OCI-LY7 (cell line): ENCODE measurements around the gene CCDC81.

ENCODE experiments used
- EZH2phosphoT487 ChIP-seq: fragments of 200-600 bp; sonication (generic); IDR thresholded peaks from 2 replicates; pipeline ENCODE4 v1.6.1; 2018; ENCODE audit warnings: low read depth, borderline replicate concordance, mild to moderate bottlenecking, mixed run types, antibody characterized with exemption, low read length, moderate library complexity, mixed read lengths
- TF ChIP-seq, protein P1 (sequence below): fragments of 200-600 bp; sonication (generic); conservative IDR thresholded peaks from 2 replicates; pipeline ENCODE4 v1.5.1; 2014; ENCODE audit warnings: mild to moderate bottlenecking, antibody characterized with exemption, low read length, moderate library complexity, mixed read lengths

DNA sequence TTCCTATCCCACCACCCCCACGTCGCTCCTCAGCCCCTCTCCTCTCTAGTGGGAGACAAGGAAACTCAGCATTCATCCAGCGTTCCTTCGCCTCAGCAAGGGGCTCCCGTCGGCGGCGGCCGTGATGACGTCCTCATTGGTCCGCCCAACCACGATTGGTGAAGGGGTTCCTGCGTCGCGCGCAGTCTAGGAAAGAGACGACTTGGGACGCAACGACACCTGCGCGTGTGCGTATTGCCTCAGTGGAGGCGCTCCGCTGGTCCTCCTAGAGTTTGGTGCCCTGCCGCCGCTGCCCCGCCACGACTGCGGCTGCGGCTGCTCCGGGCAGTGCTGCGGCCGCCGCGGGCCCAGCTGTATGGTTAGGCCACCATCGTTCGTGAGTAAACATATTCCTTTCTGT lies 56.6 kb downstream of the CCDC81 start:
- TF ChIP-seq, protein P1, sequence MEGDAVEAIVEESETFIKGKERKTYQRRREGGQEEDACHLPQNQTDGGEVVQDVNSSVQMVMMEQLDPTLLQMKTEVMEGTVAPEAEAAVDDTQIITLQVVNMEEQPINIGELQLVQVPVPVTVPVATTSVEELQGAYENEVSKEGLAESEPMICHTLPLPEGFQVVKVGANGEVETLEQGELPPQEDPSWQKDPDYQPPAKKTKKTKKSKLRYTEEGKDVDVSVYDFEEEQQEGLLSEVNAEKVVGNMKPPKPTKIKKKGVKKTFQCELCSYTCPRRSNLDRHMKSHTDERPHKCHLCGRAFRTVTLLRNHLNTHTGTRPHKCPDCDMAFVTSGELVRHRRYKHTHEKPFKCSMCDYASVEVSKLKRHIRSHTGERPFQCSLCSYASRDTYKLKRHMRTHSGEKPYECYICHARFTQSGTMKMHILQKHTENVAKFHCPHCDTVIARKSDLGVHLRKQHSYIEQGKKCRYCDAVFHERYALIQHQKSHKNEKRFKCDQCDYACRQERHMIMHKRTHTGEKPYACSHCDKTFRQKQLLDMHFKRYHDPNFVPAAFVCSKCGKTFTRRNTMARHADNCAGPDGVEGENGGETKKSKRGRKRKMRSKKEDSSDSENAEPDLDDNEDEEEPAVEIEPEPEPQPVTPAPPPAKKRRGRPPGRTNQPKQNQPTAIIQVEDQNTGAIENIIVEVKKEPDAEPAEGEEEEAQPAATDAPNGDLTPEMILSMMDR = no peak
- TF ChIP-seq EZH2phosphoT487 = no peak
